D721Med (cell line): ENCODE data around the gene ACAD11.

Source experiments
- DNase-seq: peaks from one replicate; pipeline ENCODE4 v3.0.0; 2011; ENCODE audit warnings: low spot score; ENCODE audit not compliant: insufficient read length
- FAIRE-seq: peaks from 2 replicates; lab custom pipeline; 2011; peaks lifted over from hg19 to GRCh38; lab: Jason Lieb, UNC
- CTCF ChIP-seq: IDR thresholded peaks from 2 replicates; pipeline ENCODE4 v1.5.1; 2012; ENCODE audit warnings: mild to moderate bottlenecking, control low read depth; ENCODE audit not compliant: insufficient read depth; ENCODE audit errors: missing control alignments

Gene ACAD11

DNA sequence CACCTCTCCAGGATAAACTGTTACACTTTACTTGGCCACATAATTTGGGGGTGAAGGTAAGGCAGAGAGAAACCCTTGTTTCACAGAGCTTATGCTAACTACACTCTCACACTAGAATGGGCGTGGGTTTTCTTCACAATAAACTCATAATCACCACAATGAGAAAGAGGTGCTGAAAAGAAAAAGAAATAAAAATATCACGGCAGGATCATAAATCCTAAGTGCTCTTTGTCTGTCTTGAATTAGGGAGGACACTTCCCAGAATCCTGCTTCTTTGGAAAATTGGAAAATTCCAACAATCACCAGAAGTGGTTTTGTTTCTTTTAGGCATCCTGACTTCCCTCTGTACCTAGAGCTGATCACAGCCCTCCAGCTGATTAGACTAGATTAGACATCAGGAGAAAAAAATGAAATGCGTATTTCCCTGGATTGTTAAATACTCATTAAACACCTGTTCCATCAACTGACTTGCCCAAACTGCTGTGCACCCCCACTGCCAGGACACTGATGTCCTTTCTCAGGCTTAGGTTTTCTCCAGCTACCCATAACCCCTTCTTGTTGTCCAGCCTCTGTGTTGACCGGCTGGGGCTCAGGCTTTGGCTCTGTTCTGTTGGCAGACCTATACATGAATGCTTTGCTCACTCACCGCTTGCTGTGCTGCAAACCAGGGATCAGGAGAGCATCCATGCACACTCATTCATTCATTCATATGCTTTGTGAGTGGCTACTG lies 104.1 kb downstream of the ACAD11 start:
- TF ChIP-seq CTCF, result no peak
- DNase-seq (no peak), FAIRE-seq (no peak)

- FAIRE-seq (no peak), DNase-seq (no peak)
- TF ChIP-seq CTCF, result no peak
Measured at GRCh38 chr3:132554437-132554836, 105.2 kb downstream of the ACAD11 start.

DNA sequence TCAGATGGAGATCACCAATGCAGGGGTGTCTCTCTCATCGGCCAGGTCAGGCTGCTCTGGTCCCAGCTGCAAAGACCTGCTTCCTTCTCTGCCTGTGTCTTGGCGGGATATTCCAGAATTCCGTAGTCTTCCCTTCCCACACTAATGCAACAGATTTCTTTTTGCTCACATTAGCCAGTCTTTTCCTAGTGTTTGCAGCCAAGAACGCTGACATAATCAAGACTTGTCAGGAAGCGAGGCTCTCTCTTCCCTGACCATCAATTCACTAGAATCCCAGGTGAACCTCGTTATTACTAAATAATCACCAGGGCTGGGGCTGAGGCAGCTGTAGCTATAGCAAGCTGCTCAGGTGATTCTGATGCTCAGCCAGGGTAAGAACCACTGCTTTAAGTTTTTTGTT lies 105.8 kb downstream of the ACAD11 start:
- no peak for FAIRE-seq
- no peak for DNase-seq
- no peak for TF ChIP-seq CTCF

- DNase-seq (no peak), FAIRE-seq (no peak)
- no peak for TF ChIP-seq CTCF
Measured at GRCh38 chr3:132550579-132551305, 108.9 kb downstream of the ACAD11 start.

- no peak for DNase-seq
- no peak for FAIRE-seq
Measured at GRCh38 chr3:132549890-132550578, 109.6 kb downstream of the ACAD11 start.

DNA sequence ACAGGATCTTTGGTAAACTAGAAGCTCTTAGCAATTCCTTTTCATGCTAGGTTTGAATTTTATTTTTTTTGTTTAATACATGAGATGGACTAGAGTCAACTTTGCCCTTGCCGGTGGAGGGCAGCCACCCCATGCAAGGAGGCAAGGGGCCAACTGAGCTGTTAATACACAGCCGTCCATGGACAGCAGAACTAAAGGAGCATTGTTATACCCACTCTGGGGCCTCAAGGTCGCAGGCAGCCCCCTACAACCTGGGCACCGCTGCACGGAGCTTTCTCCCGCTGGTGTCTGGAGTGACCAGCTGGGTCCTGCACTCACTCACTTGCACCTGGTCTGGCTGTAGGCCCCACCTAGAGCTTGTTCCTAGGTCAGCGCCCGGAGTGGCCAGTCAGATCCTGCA lies 110.4 kb downstream of the ACAD11 start:
- TF ChIP-seq CTCF, result no peak
- DNase-seq (no peak), FAIRE-seq (no peak)

More at GRCh38 chr3:132549890-132550578, 109.6 kb downstream of the ACAD11 start:
- TF ChIP-seq CTCF, result no peak
